ENCODE measurements around the gene SNRPD2. TPM values are rescaled to one million over a fixed set of nuclear protein-coding genes. Genes with fewer than 3 reads are reported as not detected.

SNRPD2 gene
- total RNA-seq, 1 experiment from 2014 or later: 208 TPM

- DNase-seq (ENCODE audit: low read depth): no peak
Observed at GRCh38 chr19:45657520-45658167, 34.1 kb downstream of the SNRPD2 start.

- no peak for DNase-seq (ENCODE audit: low read depth)
Observed at GRCh38 chr19:45655073-45655472, 36.7 kb downstream of the SNRPD2 start.

GRCh38 chr19:45653634-45654033, 38.1 kb downstream of the SNRPD2 start:
- DNase-seq (ENCODE audit: low read depth): no peak

GRCh38 chr19:45650722-45651121, 41.0 kb downstream of the SNRPD2 start:
- DNase-seq (ENCODE audit: low read depth): no peak

GRCh38 chr19:45646345-45646698, 45.4 kb downstream of the SNRPD2 start:
- DNase-seq (ENCODE audit: low read depth): no peak

- DNase-seq (ENCODE audit: low read depth): peak; percentile 85
Observed at GRCh38 chr19:45645631-45646344, 46.0 kb downstream of the SNRPD2 start.

- DNase-seq (ENCODE audit: low read depth): no peak
Observed at GRCh38 chr19:45645068-45645630, 46.6 kb downstream of the SNRPD2 start.

GRCh38 chr19:45643927-45644771, 47.6 kb downstream of the SNRPD2 start:
- no peak for DNase-seq (ENCODE audit: low read depth)

GRCh38 chr19:45643024-45643926, 48.5 kb downstream of the SNRPD2 start:
- peak; percentile 77 for DNase-seq (ENCODE audit: low read depth)

- peak; percentile 64 for DNase-seq (ENCODE audit: low read depth)
Observed at GRCh38 chr19:45641274-45642105, 50.3 kb downstream of the SNRPD2 start.

- no peak for DNase-seq (ENCODE audit: low read depth)
Observed at GRCh38 chr19:45640849-45641273, 50.9 kb downstream of the SNRPD2 start.

GRCh38 chr19:45638930-45639729, 52.6 kb downstream of the SNRPD2 start, which contains the start of gene EML2:
TSS of gene EML2 (minus strand) at chr19:45639397. CDS start at chr19:45639376, 21 bp downstream.
- peak; percentile 17 for DNase-seq (ENCODE audit: low read depth)

- DNase-seq (ENCODE audit: low read depth): peak; percentile 35
Observed at GRCh38 chr19:45637890-45638667, 53.7 kb downstream of the SNRPD2 start.

Other genes starting within 250 kb of the SNRPD2 start
- 0.32 and 0.34 TPM in 2 replicates for gene FOSB, start 224.0 kb downstream of the SNRPD2 start, total RNA-seq (2014; rRNA removed)
- 22.9 and 39.7 TPM in 2 replicates for gene RTN2, start 194.9 kb downstream of the SNRPD2 start, total RNA-seq (2014; rRNA removed)
- gene PPM1N, start 193.5 kb downstream of the SNRPD2 start, total RNA-seq (2014; rRNA removed): 1.7 and 2.4 TPM in 2 replicates
- 102 and 127 TPM in 2 replicates for gene VASP, start 184.5 kb downstream of the SNRPD2 start, total RNA-seq (2014; rRNA removed)
- gene OPA3, start 107.2 kb downstream of the SNRPD2 start, total RNA-seq (2014; rRNA removed): 13.7 and 18.2 TPM in 2 replicates
- not detected in 2 replicates for gene GPR4, start 89.7 kb downstream of the SNRPD2 start, total RNA-seq (2014; rRNA removed)
- 17.8 and 20.1 TPM in 2 replicates for gene EML2, start 52.6 kb downstream of the SNRPD2 start, total RNA-seq (2014; rRNA removed)
- not detected in 2 replicates for gene GIPR, start 23.7 kb downstream of the SNRPD2 start, total RNA-seq (2014; rRNA removed)
- gene QPCTL, start 713 bp upstream of the SNRPD2 start, total RNA-seq (2014; rRNA removed): 12.8 and 16.6 TPM in 2 replicates
- 8.4 and 11.5 TPM in 2 replicates for gene FBXO46, start 38.9 kb upstream of the SNRPD2 start, total RNA-seq (2014; rRNA removed)
- not detected in 2 replicates for gene MEIOSIN, start 41.5 kb upstream of the SNRPD2 start, total RNA-seq (2014; rRNA removed)
- 7.9 and 8.7 TPM in 2 replicates for gene SIX5, start 77.3 kb upstream of the SNRPD2 start, total RNA-seq (2014; rRNA removed)
- gene DMPK, start 90.5 kb upstream of the SNRPD2 start, total RNA-seq (2014; rRNA removed): 90.8 and 121 TPM in 2 replicates
- gene DMWD, start 100.9 kb upstream of the SNRPD2 start, total RNA-seq (2014; rRNA removed): 34.0 and 36.4 TPM in 2 replicates
- 0.11 TPM in 1 of 2 replicates, not detected in the other for gene RSPH6A, start 123.4 kb upstream of the SNRPD2 start, total RNA-seq (2014; rRNA removed)
- gene SYMPK, start 171.2 kb upstream of the SNRPD2 start, total RNA-seq (2014; rRNA removed): 35.9 and 45.6 TPM in 2 replicates
- not detected in 2 replicates for gene FOXA3, start 172.4 kb upstream of the SNRPD2 start, total RNA-seq (2014; rRNA removed)
- 40.1 and 42.8 TPM in 2 replicates for gene IRF2BP1, start 194.2 kb upstream of the SNRPD2 start, total RNA-seq (2014; rRNA removed)
- 3.2 and 3.5 TPM in 2 replicates for gene MYPOP, start 210.7 kb upstream of the SNRPD2 start, total RNA-seq (2014; rRNA removed)
- not detected in 2 replicates for gene NANOS2, start 222.8 kb upstream of the SNRPD2 start, total RNA-seq (2014; rRNA removed)